ENCODE results near the gene TFB1M. TPM values are rescaled to one million over a fixed set of nuclear protein-coding genes. Genes with fewer than 3 reads are reported as not detected.

Gene TFB1M
- total RNA-seq, 1 donor: 18.8 TPM

DNA sequence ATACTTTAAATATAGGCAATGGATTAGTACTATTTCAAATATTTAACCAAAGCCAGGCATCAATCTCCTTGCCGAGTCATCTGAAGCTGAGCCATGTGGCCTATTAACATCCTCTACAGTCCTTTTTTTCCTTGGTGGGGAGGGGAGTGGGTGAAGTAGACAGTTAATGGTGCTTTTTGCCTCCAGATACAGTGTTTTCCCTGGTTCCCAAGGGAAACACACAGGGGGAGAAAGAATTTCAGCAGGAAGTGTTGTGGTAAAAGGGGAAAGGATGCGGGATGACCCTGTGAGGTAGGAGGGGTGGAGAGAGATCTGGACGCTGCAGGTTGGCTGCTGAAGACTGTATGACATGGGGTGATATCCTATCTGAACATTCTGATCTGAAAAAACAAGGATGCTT is 40.9 kb downstream of the TFB1M start:
- Histone ChIP-seq H2AFZ (ENCODE audit: low read length) (no peak overlapping the region), H3K4me1 (ENCODE audit: insufficient read depth, low read length) (peaks cover 43% of the 10 kb centered on the region), H3K9me3 (ENCODE audit: low read depth, low read length) (no peaks in the 10 kb centered on the region), H4K20me1 (ENCODE audit: insufficient read depth, low read length) (no peaks in the 10 kb centered on the region), H3K79me2 (ENCODE audit: insufficient read depth, low read length) (peaks cover 6% of the 10 kb centered on the region), H3K4me3 (ENCODE audit: insufficient read depth, low read length) (no peak overlapping the region), H3K36me3 (ENCODE audit: insufficient read depth, low read length) (no peaks in the 10 kb centered on the region), H3K27me3 (ENCODE audit: insufficient read depth, low read length) (no peaks in the 10 kb centered on the region), H3K4me2 (ENCODE audit: insufficient read depth, low read length) (peak overlapping the region; percentile 54), H3K27ac (ENCODE audit: low read depth, low read length) (peak overlapping the region; percentile 66)
- TF ChIP-seq, protein P1, sequence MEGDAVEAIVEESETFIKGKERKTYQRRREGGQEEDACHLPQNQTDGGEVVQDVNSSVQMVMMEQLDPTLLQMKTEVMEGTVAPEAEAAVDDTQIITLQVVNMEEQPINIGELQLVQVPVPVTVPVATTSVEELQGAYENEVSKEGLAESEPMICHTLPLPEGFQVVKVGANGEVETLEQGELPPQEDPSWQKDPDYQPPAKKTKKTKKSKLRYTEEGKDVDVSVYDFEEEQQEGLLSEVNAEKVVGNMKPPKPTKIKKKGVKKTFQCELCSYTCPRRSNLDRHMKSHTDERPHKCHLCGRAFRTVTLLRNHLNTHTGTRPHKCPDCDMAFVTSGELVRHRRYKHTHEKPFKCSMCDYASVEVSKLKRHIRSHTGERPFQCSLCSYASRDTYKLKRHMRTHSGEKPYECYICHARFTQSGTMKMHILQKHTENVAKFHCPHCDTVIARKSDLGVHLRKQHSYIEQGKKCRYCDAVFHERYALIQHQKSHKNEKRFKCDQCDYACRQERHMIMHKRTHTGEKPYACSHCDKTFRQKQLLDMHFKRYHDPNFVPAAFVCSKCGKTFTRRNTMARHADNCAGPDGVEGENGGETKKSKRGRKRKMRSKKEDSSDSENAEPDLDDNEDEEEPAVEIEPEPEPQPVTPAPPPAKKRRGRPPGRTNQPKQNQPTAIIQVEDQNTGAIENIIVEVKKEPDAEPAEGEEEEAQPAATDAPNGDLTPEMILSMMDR (IDR thresholded peaks at IDR 0.05; ENCODE audit: extremely low read depth, low read depth, low read length): no peak
- peak; percentile 74 for DNase-seq (ENCODE audit: insufficient read length, low spot score, missing footprints)

DNA sequence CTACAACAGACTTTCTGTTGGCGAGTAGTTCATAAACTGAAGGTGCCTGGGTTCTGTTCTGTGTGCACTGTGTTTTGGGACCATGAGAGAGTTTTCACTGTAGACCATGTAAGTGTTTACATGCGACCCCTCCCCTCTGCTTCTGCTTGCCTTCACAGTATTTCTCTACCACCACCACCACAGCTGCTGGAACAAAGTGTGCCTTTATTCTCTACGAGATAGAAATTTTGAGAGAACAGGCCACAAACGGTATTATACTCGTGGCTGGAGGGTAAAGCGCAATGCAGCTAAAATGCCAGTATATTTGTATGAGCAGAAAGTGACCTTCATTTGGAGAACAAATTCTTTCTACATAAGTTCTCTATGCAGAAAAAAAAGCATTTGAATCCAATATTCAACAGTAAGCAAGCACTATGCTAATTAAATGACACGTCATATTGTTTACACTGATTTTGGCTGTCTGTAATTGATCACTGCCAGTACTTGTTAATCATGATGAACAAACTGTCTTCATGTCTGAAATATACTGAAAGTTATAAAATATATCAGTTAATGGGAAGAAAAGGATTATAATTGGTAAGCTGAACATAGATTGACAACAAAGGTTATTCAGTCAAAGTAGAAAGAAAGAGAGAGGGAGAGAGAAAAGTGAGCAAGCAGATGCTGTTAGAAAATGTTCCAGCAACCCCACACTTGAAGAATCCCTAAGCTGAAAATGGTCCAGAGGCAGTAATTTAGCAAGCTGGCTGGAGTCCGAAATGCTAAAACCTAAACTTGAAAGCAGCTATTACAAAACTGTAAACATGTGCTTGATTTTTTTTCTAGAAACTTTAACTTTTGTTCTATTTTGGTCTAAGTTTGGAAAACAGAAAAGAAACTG is 41.7 kb downstream of the TFB1M start:
- peaks cover 43% of the 10 kb centered on the region for H3K4me1 ChIP-seq (ENCODE audit: insufficient read depth, low read length)
- H3K27ac ChIP-seq (ENCODE audit: low read depth, low read length): peak overlapping the region; percentile 66
- H4K20me1 ChIP-seq (ENCODE audit: insufficient read depth, low read length): no peaks in the 10 kb centered on the region
- H3K36me3 ChIP-seq (ENCODE audit: insufficient read depth, low read length): no peaks in the 10 kb centered on the region
- H3K4me3 ChIP-seq (ENCODE audit: insufficient read depth, low read length): no peak overlapping the region
- no peaks in the 10 kb centered on the region for H3K9me3 ChIP-seq (ENCODE audit: low read depth, low read length)
- DNase-seq (ENCODE audit: insufficient read length, low spot score, missing footprints): no peak
- peaks cover 4% of the 10 kb centered on the region for H3K79me2 ChIP-seq (ENCODE audit: insufficient read depth, low read length)
- no peak overlapping the region for H2AFZ ChIP-seq (ENCODE audit: low read length)
- H3K27me3 ChIP-seq (ENCODE audit: insufficient read depth, low read length): no peaks in the 10 kb centered on the region
- peak overlapping the region; percentile 54 for H3K4me2 ChIP-seq (ENCODE audit: insufficient read depth, low read length)
- TF ChIP-seq, protein P1 (IDR thresholded peaks at IDR 0.05; ENCODE audit: extremely low read depth, low read depth, low read length): no peak

DNA sequence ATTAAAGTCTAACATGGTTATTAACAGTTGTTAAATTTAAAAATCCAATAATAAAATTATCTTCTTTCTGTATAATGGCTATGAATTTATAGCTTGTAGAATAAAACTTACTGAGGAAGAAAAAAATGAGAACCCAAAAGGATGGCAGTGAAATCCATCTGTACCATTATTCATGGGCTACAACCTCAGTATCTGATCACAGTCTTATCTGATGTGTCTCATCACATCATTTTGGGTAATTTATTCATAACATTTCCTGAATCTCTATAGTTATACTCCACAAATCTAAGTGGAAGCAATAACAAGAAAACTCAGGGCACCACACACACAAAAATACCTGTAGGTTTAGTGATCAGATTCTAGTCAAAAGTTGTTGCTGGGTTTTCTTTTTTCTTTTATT is 43.1 kb downstream of the TFB1M start:
- Histone ChIP-seq H3K27ac (ENCODE audit: low read depth, low read length) (no peak overlapping the region), H3K4me3 (ENCODE audit: insufficient read depth, low read length) (no peak overlapping the region)

DNA sequence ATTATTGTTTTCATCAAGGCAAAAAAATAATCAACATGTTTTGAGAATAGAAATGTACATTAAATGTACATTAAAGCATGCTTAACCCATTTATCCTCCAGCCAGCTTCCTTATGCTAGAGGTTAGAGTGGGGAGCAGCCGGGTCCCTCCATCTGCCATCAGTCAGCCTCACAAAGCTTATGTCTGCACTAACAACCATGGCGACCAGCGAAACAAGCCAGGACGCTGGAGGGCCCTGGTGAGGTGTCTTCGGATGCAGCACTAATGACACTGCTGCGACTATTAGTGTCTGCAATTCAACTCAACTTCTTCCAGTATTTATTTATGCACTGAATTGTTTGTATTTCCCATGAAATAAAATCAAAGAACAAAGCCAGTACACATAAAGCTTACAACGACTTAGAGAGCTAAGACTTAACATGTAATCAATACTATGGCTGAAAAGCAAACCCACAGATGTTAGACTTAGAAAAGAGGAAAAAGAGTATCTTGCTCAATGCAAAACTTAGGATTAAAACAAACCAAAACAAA is 43.7 kb downstream of the TFB1M start:
- DNase-seq (ENCODE audit: insufficient read length, low spot score, missing footprints): no peak
- TF ChIP-seq, protein P1 (IDR thresholded peaks at IDR 0.05; ENCODE audit: extremely low read depth, low read depth, low read length): no peak
- Histone ChIP-seq H2AFZ (ENCODE audit: low read length) (no peak overlapping the region), H3K4me2 (ENCODE audit: insufficient read depth, low read length) (no peak overlapping the region), H4K20me1 (ENCODE audit: insufficient read depth, low read length) (no peaks in the 10 kb centered on the region), H3K9me3 (ENCODE audit: low read depth, low read length) (no peaks in the 10 kb centered on the region), H3K4me1 (ENCODE audit: insufficient read depth, low read length) (peaks cover 31% of the 10 kb centered on the region), H3K27me3 (ENCODE audit: insufficient read depth, low read length) (no peaks in the 10 kb centered on the region), H3K27ac (ENCODE audit: low read depth, low read length) (no peak overlapping the region), H3K36me3 (ENCODE audit: insufficient read depth, low read length) (no peaks in the 10 kb centered on the region), H3K79me2 (ENCODE audit: insufficient read depth, low read length) (peaks cover 4% of the 10 kb centered on the region), H3K4me3 (ENCODE audit: insufficient read depth, low read length) (no peak overlapping the region)

More for the DNA sequence above, 43.1 kb downstream of the TFB1M start:
- H3K4me2 ChIP-seq (ENCODE audit: insufficient read depth, low read length): no peak overlapping the region
- no peak overlapping the region for H2AFZ ChIP-seq (ENCODE audit: low read length)
- TF ChIP-seq, protein P1 (IDR thresholded peaks at IDR 0.05; ENCODE audit: extremely low read depth, low read depth, low read length): no peak
- H3K79me2 ChIP-seq (ENCODE audit: insufficient read depth, low read length): peaks cover 4% of the 10 kb centered on the region
- no peak for DNase-seq (ENCODE audit: insufficient read length, low spot score, missing footprints)
- H3K4me1 ChIP-seq (ENCODE audit: insufficient read depth, low read length): peaks cover 36% of the 10 kb centered on the region
- no peaks in the 10 kb centered on the region for H3K9me3 ChIP-seq (ENCODE audit: low read depth, low read length)
- no peaks in the 10 kb centered on the region for H4K20me1 ChIP-seq (ENCODE audit: insufficient read depth, low read length)
- H3K27me3 ChIP-seq (ENCODE audit: insufficient read depth, low read length): no peaks in the 10 kb centered on the region
- H3K36me3 ChIP-seq (ENCODE audit: insufficient read depth, low read length): no peaks in the 10 kb centered on the region
